CD4-positive, alpha-beta T cell treated with Interleukin-2 at 100 ng/mL for 4 hours (primary cell): ENCODE data around the gene IFT122.
"Not testable (repeated sequence)": the region's sequence is repeated elsewhere in the genome, so short reads cannot be mapped to it uniquely, and the experiment has no call there.

Experiments
- DNase-seq: peaks from one replicate; pipeline ENCODE4 v3.0.0-alpha.2; 2020; ENCODE audit warnings: low spot score

IFT122 gene

GRCh38 chr3:129439817-129440617 lies at the start of gene IFT122, which contains the start of gene MBD4:
Gene IFT122 (plus strand): TSS chr3:129440224. CDS start chr3:129440331, 107 bp downstream.
Gene MBD4 (minus strand): TSS chr3:129439948. CDS start chr3:129439833, 115 bp downstream.
- DNase-seq = peak; percentile 99

GRCh38 chr3:129391583-129391982 lies 48.4 kb upstream of the IFT122 start:
- not testable (repeated sequence) for DNase-seq

DNA sequence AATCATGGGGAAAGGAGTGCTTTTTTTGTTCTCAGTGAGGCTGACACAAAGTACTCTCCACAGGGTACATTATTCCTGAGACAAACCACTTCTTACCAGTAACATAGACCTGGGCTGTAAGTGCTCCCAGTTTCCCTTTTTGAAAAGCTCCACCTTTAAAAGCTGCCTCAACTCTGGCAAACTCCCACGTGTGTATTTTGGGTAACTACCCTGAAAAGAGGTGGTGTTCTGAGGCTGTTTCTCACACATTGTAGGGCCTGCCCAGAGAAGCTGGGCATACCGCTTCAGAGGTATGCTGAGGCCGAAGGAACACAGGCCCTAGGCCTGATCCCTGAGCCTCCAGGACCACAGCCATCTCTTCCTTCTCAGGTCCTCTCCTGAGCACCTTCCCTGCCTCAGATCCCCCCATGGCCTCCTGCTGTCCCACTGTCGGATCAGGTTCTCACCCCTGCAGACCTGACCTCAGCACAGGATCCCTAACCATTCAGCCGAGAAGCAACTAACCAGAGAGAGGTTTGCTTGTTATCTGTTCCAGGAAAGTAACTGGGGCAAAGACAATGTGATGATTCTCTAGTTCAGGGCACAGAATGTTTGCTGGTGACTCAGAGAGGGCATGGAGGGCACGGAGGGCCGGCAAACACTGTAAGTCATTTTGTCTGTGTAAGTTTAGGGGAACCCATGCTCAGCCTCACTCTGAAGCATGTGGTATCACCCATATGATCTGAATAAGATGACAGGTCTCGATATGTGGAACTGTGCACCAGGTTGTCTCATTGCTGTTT lies 47.7 kb upstream of the IFT122 start:
- DNase-seq = not testable (repeated sequence)

- DNase-seq = no peak
Measured at GRCh38 chr3:129393271-129393670, 46.8 kb upstream of the IFT122 start.

GRCh38 chr3:129393760-129394564 lies 46.1 kb upstream of the IFT122 start:
- DNase-seq = not testable (repeated sequence)

DNA sequence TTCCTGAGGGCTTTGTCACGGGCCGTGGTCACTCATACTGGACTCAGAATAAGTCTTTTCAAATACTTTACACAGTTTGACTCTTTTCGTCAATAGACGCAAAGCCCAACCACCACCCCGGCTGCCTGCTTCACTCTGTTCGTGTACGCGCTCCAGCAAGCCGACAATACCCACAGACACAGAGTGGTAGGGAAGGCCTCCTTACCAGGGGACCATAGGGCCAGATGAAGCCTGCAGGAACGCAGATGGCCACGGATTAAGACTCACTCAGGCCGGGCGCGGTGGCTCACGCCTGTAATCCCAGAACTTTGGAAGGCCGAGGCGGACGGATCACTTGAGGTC lies 41.2 kb upstream of the IFT122 start:
- DNase-seq = no peak

GRCh38 chr3:129399145-129399894 lies 40.7 kb upstream of the IFT122 start:
- peak; percentile 87 for DNase-seq

DNA sequence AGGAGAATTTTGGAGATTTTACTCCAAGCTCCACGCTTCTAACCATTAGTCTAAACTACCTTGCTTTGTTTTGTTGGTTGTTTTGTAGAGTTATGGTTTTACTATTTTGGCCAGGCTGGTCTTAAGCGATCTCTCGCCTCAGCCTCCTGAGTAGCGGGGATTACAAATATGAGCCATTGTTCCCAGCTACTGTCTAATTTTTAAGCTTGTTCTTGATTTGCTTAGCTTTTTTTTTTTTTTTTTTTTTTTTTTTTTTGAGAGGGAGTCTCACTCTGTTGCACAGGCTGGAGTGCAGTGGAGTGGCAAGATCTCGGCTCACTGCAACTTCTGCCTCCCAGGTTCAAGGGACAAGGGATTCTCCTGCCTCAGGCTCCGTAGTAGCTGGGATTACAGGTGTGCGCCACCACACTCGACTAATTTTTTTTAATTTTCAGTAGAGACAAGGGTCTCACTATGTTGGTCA lies 40.1 kb upstream of the IFT122 start:
- no peak for DNase-seq

DNA sequence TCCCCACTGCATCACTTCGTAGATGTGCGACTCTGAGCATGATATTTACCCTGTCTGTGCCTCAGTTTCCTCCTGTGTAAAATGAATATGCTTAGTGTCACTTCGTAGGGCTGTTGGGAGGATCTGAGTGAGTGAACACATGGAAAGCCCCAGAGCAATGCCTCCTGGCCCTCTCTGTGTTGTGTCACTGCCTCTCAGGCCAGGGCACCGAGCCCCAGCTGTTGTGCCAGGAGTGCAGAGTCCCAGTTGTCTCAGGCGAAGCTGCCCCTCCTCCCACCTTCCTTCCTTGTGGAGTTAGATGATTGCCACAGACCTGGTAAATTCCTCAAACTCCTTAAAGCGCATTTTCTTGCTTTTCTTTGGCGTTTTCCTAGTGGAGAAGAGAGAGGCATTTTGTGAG lies 37.8 kb upstream of the IFT122 start:
- no peak for DNase-seq

GRCh38 chr3:129402616-129403015 lies 37.4 kb upstream of the IFT122 start:
- DNase-seq = no peak

DNA sequence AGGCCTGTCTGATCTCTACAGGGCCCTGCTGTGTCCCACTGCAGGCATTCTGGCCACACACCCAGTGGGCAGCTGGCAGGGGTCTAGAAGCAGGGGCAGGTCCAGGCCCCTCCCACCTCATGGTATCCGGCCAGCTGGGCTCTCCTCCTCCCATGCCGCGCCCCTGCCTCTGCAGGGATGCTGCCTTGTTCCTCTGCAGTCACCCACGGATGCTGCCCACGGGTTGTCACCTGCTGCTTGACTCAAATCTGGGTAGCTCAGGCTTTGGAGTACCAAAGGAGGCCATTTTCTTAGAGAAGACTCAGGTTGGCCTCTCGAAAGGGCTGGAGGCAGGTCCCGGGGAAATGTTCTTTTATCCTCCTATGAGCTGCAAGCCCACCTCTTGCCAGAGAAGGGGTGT lies 36.6 kb upstream of the IFT122 start:
- DNase-seq = no peak

GRCh38 chr3:129404130-129404529 lies 35.9 kb upstream of the IFT122 start:
- DNase-seq = no peak

GRCh38 chr3:129404610-129405009 lies 35.4 kb upstream of the IFT122 start:
- no peak for DNase-seq

GRCh38 chr3:129409541-129409940 lies 30.5 kb upstream of the IFT122 start:
- DNase-seq = no peak

DNA sequence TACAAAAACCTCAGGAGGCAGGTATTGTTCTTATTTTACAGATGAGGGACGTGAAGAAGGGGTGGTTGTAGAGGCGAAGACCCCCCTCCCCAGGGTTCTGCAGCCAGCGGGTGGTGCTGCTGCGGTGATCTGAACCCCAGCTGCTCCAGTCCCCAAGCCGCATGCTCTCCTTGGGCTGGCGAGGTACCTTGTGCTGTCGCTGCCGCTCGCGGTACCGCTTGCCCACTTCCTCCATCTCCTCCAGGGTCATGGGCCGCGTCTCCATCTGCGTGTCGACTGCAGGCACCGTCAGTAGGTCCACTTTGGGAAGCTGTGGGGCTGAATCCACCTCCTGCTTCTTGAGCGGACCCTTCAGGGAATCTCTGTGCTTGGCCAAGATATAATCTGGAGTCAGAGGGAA lies 29.1 kb upstream of the IFT122 start:
- DNase-seq = no peak

- DNase-seq = no peak
Measured at GRCh38 chr3:129412542-129413198, 27.4 kb upstream of the IFT122 start.

DNA sequence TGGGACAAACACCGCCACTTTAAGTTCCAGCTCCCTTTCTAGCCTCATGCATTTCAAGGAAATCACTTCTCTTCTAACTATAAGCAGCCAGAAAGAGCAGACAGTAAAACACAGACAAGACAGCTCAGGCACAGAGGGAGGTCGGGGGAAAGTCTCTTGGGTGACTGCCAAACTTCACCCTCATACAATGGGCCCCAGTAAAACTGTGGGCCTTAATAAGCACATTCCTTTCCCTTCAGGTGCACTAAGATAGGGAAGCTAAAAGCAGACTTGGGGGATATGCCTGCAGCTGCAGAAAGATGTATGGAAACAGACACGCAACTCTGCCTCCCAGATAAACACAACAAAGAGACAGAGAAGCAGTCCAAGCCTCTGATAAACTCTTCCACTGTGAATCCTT lies 26.8 kb upstream of the IFT122 start:
- not testable (repeated sequence) for DNase-seq

- DNase-seq = no peak
Measured at GRCh38 chr3:129413687-129414506, 26.1 kb upstream of the IFT122 start.

DNA sequence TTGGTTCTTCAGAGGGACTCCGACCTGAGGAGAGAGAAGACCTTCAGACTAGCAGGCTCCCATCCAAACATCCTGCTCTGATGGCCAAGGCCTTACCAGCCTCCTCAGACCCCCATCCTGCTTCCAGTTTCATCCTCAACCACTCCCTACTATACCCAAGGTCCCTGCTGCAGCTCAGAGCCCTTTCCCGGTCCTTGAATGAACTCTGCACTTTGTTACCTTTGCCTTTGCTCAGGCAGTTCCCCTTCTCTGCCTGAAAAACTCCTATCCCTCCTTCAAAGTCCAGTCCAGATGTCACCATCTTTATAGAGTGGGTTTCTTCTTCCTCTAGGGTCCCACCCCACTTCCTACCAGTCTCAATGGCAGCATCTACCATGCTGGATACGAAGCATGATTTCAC lies 24.6 kb upstream of the IFT122 start:
- DNase-seq = no peak

GRCh38 chr3:129415830-129416229 lies 24.2 kb upstream of the IFT122 start:
- no peak for DNase-seq
